ENCODE results near the gene PGBD5.

GRCh38 chr1:230377324-230377723 is 48.8 kb downstream of the PGBD5 start:
- no peak for TF ChIP-seq CTCF (IDR thresholded peaks at IDR 0.05; ENCODE audit: poor library complexity)
- TF ChIP-seq EZH2 (IDR thresholded peaks at IDR 0.05; ENCODE audit: borderline replicate concordance) = no peak
